Measurements from ENCODE around the gene OPRD1.

The OPRD1 gene

DNA sequence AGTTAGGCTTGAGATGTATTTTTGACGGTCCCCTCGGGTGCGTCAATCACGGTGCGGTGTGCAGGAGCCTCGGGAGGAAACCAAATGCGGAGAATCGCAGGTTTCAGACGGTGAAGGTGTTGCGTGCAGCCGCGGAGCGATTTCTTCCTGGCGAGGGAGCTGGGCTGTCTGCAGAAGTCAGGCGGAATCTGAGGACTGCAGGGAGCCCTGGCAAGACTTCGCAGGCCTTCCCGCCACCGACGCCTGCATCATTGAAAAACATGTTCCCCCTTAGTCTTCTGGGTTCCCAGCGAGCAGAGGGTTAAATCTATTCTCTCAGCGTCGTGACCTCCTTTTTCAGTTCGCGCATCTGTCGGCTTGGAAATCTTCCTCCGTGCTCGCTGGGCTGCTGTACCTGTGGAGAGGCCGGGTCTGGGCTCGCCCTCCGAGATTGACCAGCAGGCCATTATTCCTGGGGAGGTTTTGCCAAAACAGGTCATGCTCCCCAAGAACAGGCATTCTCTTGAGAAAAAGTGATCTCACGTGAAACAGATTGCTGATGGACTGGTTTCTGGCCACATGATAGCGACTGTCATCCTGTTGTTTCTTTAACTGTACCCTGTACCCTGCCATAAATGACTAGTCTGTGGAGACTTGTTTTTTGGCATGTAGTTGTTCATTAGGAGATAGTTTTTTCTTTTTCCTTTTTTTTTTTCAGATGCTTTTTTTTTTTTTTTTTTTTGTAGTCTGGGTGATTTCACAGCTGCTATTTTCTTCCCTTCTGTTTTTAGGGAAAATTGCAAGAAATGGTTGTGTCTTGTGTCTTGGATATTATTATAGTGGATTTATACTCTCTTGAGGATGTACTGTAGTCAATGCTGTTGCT, 103.3 kb downstream of the OPRD1 start:
- H3K27ac Mint-ChIP-seq, result peak overlapping the region; percentile 95
- H3K36me3 Mint-ChIP-seq (ENCODE audit: low read depth), result peaks cover 5% of the 10 kb centered on the region
- H3K9me3 Mint-ChIP-seq, result no peaks in the 10 kb centered on the region
- H3K27me3 Mint-ChIP-seq, result no peaks in the 10 kb centered on the region
- peaks cover 63% of the 10 kb centered on the region for H3K4me1 Mint-ChIP-seq (ENCODE audit: low read depth)
- peak overlapping the region; percentile 95 for H3K4me3 Mint-ChIP-seq

DNA sequence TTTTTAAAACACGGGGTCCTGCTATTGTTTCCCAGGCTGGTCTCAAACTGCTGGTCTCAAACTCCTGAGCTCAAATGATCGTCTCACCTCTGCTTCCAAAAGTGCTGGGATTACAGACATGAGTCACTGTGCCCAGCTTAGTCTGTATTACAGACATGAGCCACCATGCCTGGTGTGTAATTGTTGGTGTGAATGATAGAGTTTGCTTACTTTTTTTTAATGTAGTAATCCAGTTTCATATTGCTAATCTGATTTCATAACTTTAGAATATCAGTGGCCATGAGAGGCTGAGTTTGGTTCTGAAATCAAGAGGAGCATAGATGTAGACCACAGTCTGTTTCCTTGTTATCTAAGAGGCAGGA, 105.8 kb downstream of the OPRD1 start:
- Mint-ChIP-seq H3K36me3 (ENCODE audit: low read depth) (peaks cover 5% of the 10 kb centered on the region), H3K27ac (peak overlapping the region; percentile 70), H3K9me3 (no peaks in the 10 kb centered on the region), H3K4me1 (ENCODE audit: low read depth) (peaks cover 76% of the 10 kb centered on the region), H3K4me3 (peak overlapping the region; percentile 45), H3K27me3 (no peaks in the 10 kb centered on the region)

Data from stimulated activated naive CD8-positive, alpha-beta T cell treated with anti-CD3 and anti-CD28 coated beads, Interleukin-15, Interleukin-2, amounts not matched to agents 100 ng/mL and 50 ng/mL, for 24 hours (primary cell).